AG10803 (cell line): ENCODE data around the gene CFAP46.
A peak's percentile ranks its signal among the peaks of the same experiment; 100 is the strongest.

Experiments
- DNase-seq: peaks from one replicate; pipeline ENCODE4 v3.0.0; 2010; ENCODE audit warnings: low read depth
- H3K4me3 ChIP-seq: 2 replicates; pipeline ENCODE4 v1.5.1; 2011; ENCODE audit warnings: mild to moderate bottlenecking, low read length, control low read depth
- CTCF ChIP-seq: conservative IDR thresholded peaks from 2 replicates; pipeline ENCODE4 v1.5.1; 2011; ENCODE audit warnings: mild to moderate bottlenecking, low read length, control low read depth, inconsistent platforms

Gene CFAP46

GRCh38 chr10:132945894-132946255 is 3.5 kb upstream of the CFAP46 start:
- DNase-seq: no peak
- TF ChIP-seq CTCF: no peak
- no peak overlapping the region for H3K4me3 ChIP-seq

- no peak for DNase-seq
- TF ChIP-seq CTCF: no peak
- H3K4me3 ChIP-seq: no peak overlapping the region
These were observed 2.9 kb upstream of the CFAP46 start for GRCh38 chr10:132945125-132945893.

- no peak overlapping the region for H3K4me3 ChIP-seq
- TF ChIP-seq CTCF: no peak
- no peak for DNase-seq
These were observed 2.1 kb upstream of the CFAP46 start for GRCh38 chr10:132944510-132944909.

GRCh38 chr10:132943791-132944404 is 1.5 kb upstream of the CFAP46 start:
- no peak for DNase-seq
- no peak overlapping the region for H3K4me3 ChIP-seq
- TF ChIP-seq CTCF: no peak

GRCh38 chr10:132943058-132943790 is 854 bp upstream of the CFAP46 start:
- DNase-seq: no peak
- H3K4me3 ChIP-seq: peak overlapping the region; percentile 49
- TF ChIP-seq CTCF: no peak

- no peak for TF ChIP-seq CTCF
- peak overlapping the region; percentile 49; the same call in 1 of the 2 replicates for H3K4me3 ChIP-seq
These were observed 724 bp downstream of the CFAP46 start for GRCh38 chr10:132941640-132942051.

More at GRCh38 chr10:132941640-132942051, 724 bp downstream of the CFAP46 start:
- DNase-seq: no peak
